HepG2 (cell line): ENCODE data around the gene CCND1. TPM values are rescaled to one million over a fixed set of nuclear protein-coding genes. Genes with fewer than 3 reads are reported as not detected.
A peak's percentile ranks its signal among the peaks of the same experiment; 100 is the strongest.

Experiments used
- BCL3 ChIP-seq: sonication (generic); formaldehyde crosslinking; IDR thresholded peaks from 2 replicates; pipeline ENCODE4 v1.5.1; 2020; ENCODE audit warnings: mild to moderate bottlenecking, missing genetic modification reagents, moderate library complexity
- FOXP4 ChIP-seq: sonication (generic); formaldehyde crosslinking; IDR thresholded peaks from 2 replicates; pipeline ENCODE4 v1.4.0; 2020; ENCODE audit warnings: missing genetic modification reagents
- HNRNPLL ChIP-seq: fragments of 200-400 bp; formaldehyde crosslinking; IDR thresholded peaks from 2 replicates; pipeline ENCODE4 v1.6.1; 2017; ENCODE audit warnings: mild to moderate bottlenecking, low read depth, low read length; ENCODE audit not compliant: poor library complexity, severe bottlenecking
- IRF1 ChIP-seq: sonication (generic); formaldehyde crosslinking; IDR thresholded peaks from 2 replicates; pipeline ENCODE4 v1.4.0; 2020; ENCODE audit warnings: low read depth, mild to moderate bottlenecking, missing genetic modification reagents
- MAZ ChIP-seq, 2 experiments: sonication (generic) in 1 of 2; formaldehyde crosslinking in 1 of 2; IDR thresholded peaks; 2 replicates each; pipeline versions ENCODE4 v1.5.0 to v1.6.1; 2012 to 2020; ENCODE audit warnings: low read depth in 2 of 2, mild to moderate bottlenecking in 2 of 2, borderline replicate concordance in 1 of 2, improper control_type of control experiment in 1 of 2, low read length in 1 of 2, missing genetic modification reagents in 1 of 2, moderate library complexity in 1 of 2
- MYPOP ChIP-seq: sonication (generic); formaldehyde crosslinking; IDR thresholded peaks from 2 replicates; pipeline ENCODE4 v1.8.1; 2023; ENCODE audit warnings: mild to moderate bottlenecking, moderate library complexity, missing genetic modification reagents
- NFYC ChIP-seq: IDR thresholded peaks from 2 replicates; pipeline ENCODE4 v1.6.1; 2016; ENCODE audit warnings: missing genetic modification reagents, missing compliant biosample characterization
- PRDM4 ChIP-seq: sonication (generic); formaldehyde crosslinking; IDR thresholded peaks from 2 replicates; pipeline ENCODE4 v1.9.0; 2021; ENCODE audit warnings: missing genetic modification reagents, borderline replicate concordance
- SOX13 ChIP-seq, 3 experiments: fragments of 450-650 bp in 1 of 3; sonication (generic) in 1 of 3; formaldehyde crosslinking in 1 of 3; IDR thresholded peaks in 2 of 3; conservative IDR thresholded peaks in 1 of 3; 2 replicates each; pipeline versions ENCODE4 v1.5.0 to v1.6.1; 2016 to 2020; ENCODE audit warnings: antibody characterized with exemption in 1 of 3, mild to moderate bottlenecking in 1 of 3, missing compliant biosample characterization in 1 of 3, missing genetic modification reagents in 1 of 3, moderate library complexity in 1 of 3
- TAF15 ChIP-seq: fragments of 200-400 bp; formaldehyde crosslinking; IDR thresholded peaks from one replicate; pipeline ENCODE4 v1.6.1; 2018; ENCODE audit warnings: mild to moderate bottlenecking, low read depth, low read length; ENCODE audit not compliant: poor library complexity, severe bottlenecking
- TCF7 ChIP-seq: sonication (generic); IDR thresholded peaks from 2 replicates; pipeline ENCODE4 v1.6.1; 2016; ENCODE audit warnings: antibody characterized with exemption, low read depth
- ZNF180 ChIP-seq: sonication (generic); formaldehyde crosslinking; IDR thresholded peaks from 2 replicates; pipeline ENCODE4 v1.4.0; 2020; ENCODE audit warnings: low read depth, missing genetic modification reagents, borderline replicate concordance
- ZNF383 ChIP-seq: sonication (generic); formaldehyde crosslinking; IDR thresholded peaks from 2 replicates; pipeline ENCODE4 v1.4.0; 2020; ENCODE audit warnings: missing genetic modification reagents, mild to moderate bottlenecking, borderline replicate concordance
- ZNF543 ChIP-seq: sonication (generic); formaldehyde crosslinking; IDR thresholded peaks from 2 replicates; pipeline ENCODE4 v1.4.0; 2020; ENCODE audit warnings: mild to moderate bottlenecking, missing genetic modification reagents
- ZNF761 ChIP-seq: sonication (generic); formaldehyde crosslinking; conservative IDR thresholded peaks from 2 replicates; pipeline ENCODE4 v1.4.0; 2020; ENCODE audit warnings: mild to moderate bottlenecking, missing genetic modification reagents
- ZNF816 ChIP-seq: sonication (generic); formaldehyde crosslinking; IDR thresholded peaks from 2 replicates; pipeline ENCODE4 v1.8.0; 2022; ENCODE audit warnings: missing genetic modification reagents, mild to moderate bottlenecking, borderline replicate concordance
- ZNF839 ChIP-seq: sonication (generic); formaldehyde crosslinking; IDR thresholded peaks from 2 replicates; pipeline ENCODE4 v1.4.0; 2020; ENCODE audit warnings: missing genetic modification reagents, mild to moderate bottlenecking, borderline replicate concordance
- ZNF841 ChIP-seq: sonication (generic); formaldehyde crosslinking; IDR thresholded peaks from 2 replicates; pipeline ENCODE4 v1.8.1; 2023; ENCODE audit warnings: missing genetic modification reagents, borderline replicate concordance
- polyA plus RNA-seq, 8 experiments: library from polyadenylated mRNA; depleted of rRNA in 3 of 8; stranded (reverse) in 7 of 8; unstranded in 1 of 8; fragments of >200 nt; fragmentation: Illumina TruSeq in 4 of 8; extraction: Trizol in 4 of 8; gene quantifications; 2 replicates each; pipeline versions ENCODE4 v1.2.1 to v1.2.3, GENCODE V29; 2011 to 2016; ENCODE audit warnings: low read depth in 4 of 8, missing spikeins in 1 of 8, mixed read lengths in 1 of 8; ENCODE audit not compliant: insufficient read depth in 1 of 8
- total RNA-seq, 5 experiments: library from RNA; depleted of rRNA; stranded (reverse); fragments of >200 nt; fragmentation: Illumina TruSeq; extraction: Trizol; gene quantifications; 2 replicates each; pipeline ENCODE4 v1.2.3, GENCODE V29; 2016; ENCODE audit warnings: low read depth in 1 of 5
- TF ChIP-seq, protein P1 (sequence below): sonication (generic); formaldehyde crosslinking; IDR thresholded peaks from 2 replicates; pipeline ENCODE4 v1.5.0; 2020; ENCODE audit warnings: missing genetic modification reagents, mild to moderate bottlenecking, borderline replicate concordance

Gene CCND1
- total and polyA plus RNA-seq, 2 of the 13 experiments (the other 11 are each of a cell fraction or from before 2014, with no cell fraction given) = 107 to 136 TPM

GRCh38 chr11:69702239-69702691 lies 61.3 kb downstream of the CCND1 start (continued):
- TF ChIP-seq NFYC (CRISPR knock-in tag) = no peak
- TF ChIP-seq MYPOP (CRISPR knock-in tag) = 0 out of 2 replicates have a peak, but pooled peaks have one; percentile 39
- TF ChIP-seq ZNF383 (CRISPR knock-in tag) = no peak
- no peak for TF ChIP-seq ZNF839 (CRISPR knock-in tag)
- TF ChIP-seq ZNF761 = no peak
- no peak for TF ChIP-seq IRF1 (CRISPR knock-in tag)
- TF ChIP-seq ZNF180 (CRISPR knock-in tag) = no peak
- TF ChIP-seq FOXP4 = peak; percentile 59
- TF ChIP-seq SOX13 (IDR thresholded peaks at IDR 0.05) = no peak
- TF ChIP-seq SOX13 (CRISPR knock-in tag; conservative IDR thresholded peaks at IDR 0.05 in 1 of 2, IDR thresholded peaks at IDR 0.05 in 1 of 2) = peak in 1 of 2 experiments; percentile 90; a peak in 2 of 4 replicates
- TF ChIP-seq TAF15 = no peak
- TF ChIP-seq ZNF841 (CRISPR knock-in tag) = no peak
- TF ChIP-seq ZNF816 (CRISPR knock-in tag) = no peak
- TF ChIP-seq MAZ (IDR thresholded peaks at IDR 0.05; ENCODE audit: borderline replicate concordance, low read depth, low read length) = 0 out of 2 replicates have a peak, but pooled peaks have one; percentile 50
- peak; percentile 53; the same call in 1 of the 2 replicates for TF ChIP-seq MAZ (CRISPR knock-in tag; IDR thresholded peaks at IDR 0.05; ENCODE audit: low read depth)
- peak; percentile 90 for TF ChIP-seq TCF7
- no peak for TF ChIP-seq PRDM4 (CRISPR knock-in tag)
- no peak for TF ChIP-seq HNRNPLL
- TF ChIP-seq, protein P1, sequence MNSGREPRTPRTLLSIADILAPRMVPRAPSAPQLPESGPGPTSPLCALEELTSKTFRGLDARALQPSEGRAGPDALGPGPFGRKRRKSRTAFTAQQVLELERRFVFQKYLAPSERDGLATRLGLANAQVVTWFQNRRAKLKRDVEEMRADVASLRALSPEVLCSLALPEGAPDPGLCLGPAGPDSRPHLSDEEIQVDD (CRISPR knock-in tag) = no peak
- TF ChIP-seq BCL3 (CRISPR knock-in tag) = no peak
- 0 out of 2 replicates have a peak, but pooled peaks have one; percentile 25 for TF ChIP-seq ZNF543 (CRISPR knock-in tag)
